DND-41 (cell line): ENCODE measurements around the gene ATP5F1D.

Experiments used
- EZH2 ChIP-seq: IDR thresholded peaks from 3 replicates; pipeline ENCODE4 v1.6.1; 2012; ENCODE audit warnings: borderline replicate concordance, low read depth, mild to moderate bottlenecking, moderate library complexity, low read length, inconsistent platforms; ENCODE audit not compliant: severe bottlenecking
- TF ChIP-seq, protein P1 (sequence below): IDR thresholded peaks from 2 replicates; pipeline ENCODE4 v1.5.1; 2012; ENCODE audit warnings: borderline replicate concordance, low read length, moderate library complexity, mild to moderate bottlenecking; ENCODE audit not compliant: poor library complexity, severe bottlenecking; ENCODE audit errors: extremely low read depth

DNA sequence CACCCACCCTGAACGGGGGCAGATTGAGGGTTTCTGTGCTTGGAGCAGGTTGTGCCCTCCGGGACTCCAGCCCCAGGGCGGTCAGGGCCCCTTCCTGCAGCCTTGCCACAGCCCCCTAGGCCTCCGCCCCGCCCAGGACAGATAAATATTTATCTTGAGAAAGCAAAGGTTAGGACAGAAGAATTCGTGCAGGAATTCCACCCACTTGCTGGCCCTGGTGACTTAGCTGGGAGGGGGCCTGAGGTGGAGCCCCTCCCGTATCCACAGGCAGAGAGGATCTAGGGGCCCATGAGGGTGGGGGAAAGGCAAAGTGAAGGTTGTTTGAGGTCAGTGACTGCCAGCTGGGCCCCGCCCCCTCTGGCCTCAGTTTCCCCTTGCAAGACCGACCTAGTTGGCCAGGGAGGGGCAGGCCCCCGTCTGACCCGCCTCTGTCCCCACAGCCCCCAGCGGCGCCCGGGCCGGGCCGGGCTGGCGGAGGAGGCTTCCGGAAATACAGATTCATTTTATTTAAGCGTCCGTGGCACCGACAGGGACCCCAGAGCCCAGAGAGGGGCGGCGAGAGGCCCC lies 12.0 kb downstream of the ATP5F1D start:
- TF ChIP-seq, protein P1, sequence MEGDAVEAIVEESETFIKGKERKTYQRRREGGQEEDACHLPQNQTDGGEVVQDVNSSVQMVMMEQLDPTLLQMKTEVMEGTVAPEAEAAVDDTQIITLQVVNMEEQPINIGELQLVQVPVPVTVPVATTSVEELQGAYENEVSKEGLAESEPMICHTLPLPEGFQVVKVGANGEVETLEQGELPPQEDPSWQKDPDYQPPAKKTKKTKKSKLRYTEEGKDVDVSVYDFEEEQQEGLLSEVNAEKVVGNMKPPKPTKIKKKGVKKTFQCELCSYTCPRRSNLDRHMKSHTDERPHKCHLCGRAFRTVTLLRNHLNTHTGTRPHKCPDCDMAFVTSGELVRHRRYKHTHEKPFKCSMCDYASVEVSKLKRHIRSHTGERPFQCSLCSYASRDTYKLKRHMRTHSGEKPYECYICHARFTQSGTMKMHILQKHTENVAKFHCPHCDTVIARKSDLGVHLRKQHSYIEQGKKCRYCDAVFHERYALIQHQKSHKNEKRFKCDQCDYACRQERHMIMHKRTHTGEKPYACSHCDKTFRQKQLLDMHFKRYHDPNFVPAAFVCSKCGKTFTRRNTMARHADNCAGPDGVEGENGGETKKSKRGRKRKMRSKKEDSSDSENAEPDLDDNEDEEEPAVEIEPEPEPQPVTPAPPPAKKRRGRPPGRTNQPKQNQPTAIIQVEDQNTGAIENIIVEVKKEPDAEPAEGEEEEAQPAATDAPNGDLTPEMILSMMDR = no peak
- no peak for TF ChIP-seq EZH2
